ENCODE measurements around the gene U2SURP.

U2SURP gene

GRCh38 chr3:143001369-143002082, at the start of gene U2SURP:
Gene U2SURP, plus strand, starts transcription at chr3:143001570. Its CDS starts 59 bp downstream, at chr3:143001629.
- in situ Hi-C loops (cut with HindIII; ENCODE audit: low sequenced_read_pairs) = loop anchor here (25.0 kb wide), 1 partner anchor 414 kb away; the partner anchor contains the start of genes ATR and PLS1

GRCh38 chr3:142951794-142952193, 49.6 kb upstream of the U2SURP start:
- in situ Hi-C loops (cut with HindIII; ENCODE audit: low sequenced_read_pairs) = no loop called here

GRCh38 chr3:142952272-142953193, 48.8 kb upstream of the U2SURP start:
- in situ Hi-C loops (cut with HindIII; ENCODE audit: low sequenced_read_pairs) = no loop called here

DNA sequence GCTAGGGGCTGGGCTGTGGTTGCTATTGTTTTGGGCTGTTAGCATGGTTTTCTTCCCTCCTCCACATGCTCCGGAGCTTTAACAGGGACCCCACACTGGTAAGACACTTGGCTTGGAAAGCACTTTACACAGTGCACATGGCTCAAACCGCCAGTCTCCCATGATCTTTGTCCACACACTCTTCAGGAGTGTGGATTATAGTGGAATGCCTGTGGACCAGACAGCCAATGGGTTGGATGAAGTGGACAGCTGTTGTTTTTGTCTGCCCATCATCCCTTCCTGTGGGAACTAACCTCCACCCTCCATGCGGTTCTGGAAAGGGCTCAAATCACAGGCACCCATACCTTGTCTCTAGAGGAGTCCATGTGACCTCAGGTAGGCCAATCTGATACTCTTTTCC, 47.9 kb upstream of the U2SURP start:
- in situ Hi-C loops (cut with HindIII; ENCODE audit: low sequenced_read_pairs) = no loop called here

DNA sequence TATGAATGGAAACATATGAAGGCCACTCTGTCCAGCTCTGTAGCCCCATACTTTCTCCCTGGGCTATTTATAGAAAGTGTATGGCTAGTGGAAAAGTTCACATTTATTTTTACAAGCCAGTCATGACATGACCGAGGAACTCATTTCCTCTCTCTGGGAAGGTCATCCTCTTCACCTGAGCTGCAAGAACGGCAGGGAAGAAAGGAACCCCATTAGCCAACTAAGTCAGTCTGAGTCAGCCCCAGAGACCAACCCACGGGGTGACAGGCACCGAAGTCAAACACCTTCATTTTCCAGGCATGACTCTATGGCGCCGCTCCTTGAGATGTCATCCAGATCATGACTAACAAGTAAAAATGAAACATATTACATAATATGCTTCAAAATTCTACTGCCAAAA, 42.7 kb upstream of the U2SURP start:
- in situ Hi-C loops (cut with HindIII; ENCODE audit: low sequenced_read_pairs) = no loop called here

- in situ Hi-C loops (cut with HindIII; ENCODE audit: low sequenced_read_pairs) = no loop called here
Measured at GRCh38 chr3:142960322-142960850, 41.0 kb upstream of the U2SURP start.

- in situ Hi-C loops (cut with HindIII; ENCODE audit: low sequenced_read_pairs) = no loop called here
Measured at GRCh38 chr3:142961539-142961938, 39.8 kb upstream of the U2SURP start.

DNA sequence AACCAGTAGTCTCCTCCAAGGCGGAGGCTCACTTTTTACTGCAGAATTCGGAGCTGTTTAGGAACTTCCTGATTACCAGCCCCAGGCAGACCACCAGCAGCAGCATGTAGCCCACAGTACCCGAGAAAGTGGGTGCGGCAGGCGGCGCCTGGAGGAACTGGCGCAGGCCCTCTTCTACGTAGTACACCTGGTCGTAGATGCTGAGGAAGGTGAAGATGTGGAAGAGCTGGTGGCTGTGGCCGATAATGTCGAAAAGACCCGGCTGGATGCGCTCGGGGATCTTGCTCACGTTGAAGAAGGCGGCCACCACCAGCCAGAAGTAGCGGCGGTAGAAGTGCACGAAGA, 39.2 kb upstream of the U2SURP start:
- in situ Hi-C loops (cut with HindIII; ENCODE audit: low sequenced_read_pairs) = no loop called here

- in situ Hi-C loops (cut with HindIII; ENCODE audit: low sequenced_read_pairs) = no loop called here
Measured at GRCh38 chr3:142962520-142963233, 38.7 kb upstream of the U2SURP start.

DNA sequence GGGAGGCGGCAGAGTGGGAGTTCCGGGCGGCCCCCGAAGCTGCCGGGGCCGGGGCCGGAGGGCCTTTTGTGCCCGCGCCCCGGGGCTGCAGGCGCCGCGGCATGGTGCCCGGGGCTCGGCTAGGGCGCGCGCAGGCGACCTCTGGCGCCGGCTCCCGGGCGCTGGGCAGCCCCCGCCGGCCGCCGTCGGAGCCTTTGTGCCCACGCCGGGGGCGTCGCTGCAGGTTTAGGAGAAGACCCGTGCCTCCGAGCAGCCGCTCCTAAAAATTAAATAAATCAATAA, 38.2 kb upstream of the U2SURP start:
- in situ Hi-C loops (cut with HindIII; ENCODE audit: low sequenced_read_pairs) = no loop called here

GRCh38 chr3:142963516-142964448, 37.6 kb upstream of the U2SURP start, which contains the start of gene PAQR9:
Gene PAQR9, minus strand, starts transcription at chr3:142963674. Its CDS starts 338 bp downstream, at chr3:142963336.
- in situ Hi-C loops (cut with HindIII; ENCODE audit: low sequenced_read_pairs) = no loop called here

DNA sequence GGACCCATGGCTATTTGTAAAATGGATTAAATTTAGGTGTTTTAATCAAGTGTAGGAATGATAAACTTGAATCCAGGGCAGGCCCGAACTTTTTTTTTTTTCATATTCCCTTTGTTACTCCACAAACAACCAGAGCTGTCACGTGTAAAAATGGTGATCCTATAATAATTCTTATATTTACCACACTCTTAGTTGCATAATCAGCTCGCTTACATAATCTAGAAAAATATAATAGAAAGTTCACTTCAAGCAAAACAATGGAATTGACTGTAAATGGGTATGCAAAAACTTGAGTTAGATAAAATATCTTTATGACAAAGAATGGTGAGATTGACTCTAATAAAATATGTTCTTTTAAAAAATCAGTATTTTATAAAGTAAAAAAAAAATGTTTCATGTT, 35.8 kb upstream of the U2SURP start:
- in situ Hi-C loops (cut with HindIII; ENCODE audit: low sequenced_read_pairs) = no loop called here

DNA sequence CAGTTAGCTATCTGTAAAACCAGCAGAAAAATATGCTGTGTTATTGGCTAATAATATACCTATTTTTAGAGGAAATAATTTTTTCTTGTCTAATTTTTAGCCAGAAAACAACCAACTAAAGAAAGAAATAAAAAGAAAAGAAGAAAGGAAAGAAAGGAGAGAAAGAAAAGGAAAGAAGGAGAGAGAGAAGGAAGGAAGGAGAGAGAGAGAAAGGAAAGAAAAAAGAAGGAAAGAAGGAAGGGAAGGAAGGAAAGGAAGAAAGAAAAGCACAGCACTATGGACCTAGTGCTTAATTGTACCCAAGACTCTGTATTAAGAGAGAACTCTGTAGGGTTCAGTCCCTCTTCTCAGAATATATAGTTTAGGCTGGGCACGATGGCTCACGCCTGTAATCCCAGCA, 34.6 kb upstream of the U2SURP start:
- in situ Hi-C loops (cut with HindIII; ENCODE audit: low sequenced_read_pairs) = no loop called here

DNA sequence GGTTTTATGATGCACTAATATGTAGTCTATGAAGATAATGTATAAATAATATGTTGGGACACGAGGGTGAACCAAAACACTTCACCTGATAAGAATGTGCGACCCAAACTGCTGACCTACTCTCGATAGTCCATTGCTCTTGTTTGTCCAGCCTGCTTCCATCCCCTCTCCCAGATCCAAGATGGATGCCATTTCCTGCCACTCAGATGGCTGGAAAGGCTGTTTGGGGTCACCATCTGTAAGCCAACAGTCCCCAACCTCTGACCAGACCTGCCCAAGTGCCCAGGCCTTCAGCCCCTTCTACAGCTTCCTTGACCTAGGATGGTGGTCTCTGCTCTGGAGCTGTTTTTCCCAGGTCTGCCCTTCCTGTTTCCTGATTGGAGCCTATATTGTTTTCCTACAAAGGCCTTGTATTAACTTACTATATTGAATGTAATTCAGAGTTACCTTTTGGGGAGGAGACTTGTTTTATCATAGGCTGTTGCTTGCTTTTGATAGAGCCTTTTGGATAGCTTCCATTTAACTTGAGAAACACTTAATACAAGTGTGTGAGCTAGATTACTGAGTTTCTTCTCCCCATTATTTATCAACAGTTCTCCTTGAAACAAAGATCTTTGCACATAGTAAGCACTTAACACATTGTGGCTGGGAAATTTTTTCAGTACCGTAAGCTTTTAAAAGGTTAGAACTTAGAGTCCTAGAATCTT, 32.9 kb upstream of the U2SURP start:
- in situ Hi-C loops (cut with HindIII; ENCODE audit: low sequenced_read_pairs) = no loop called here

DNA sequence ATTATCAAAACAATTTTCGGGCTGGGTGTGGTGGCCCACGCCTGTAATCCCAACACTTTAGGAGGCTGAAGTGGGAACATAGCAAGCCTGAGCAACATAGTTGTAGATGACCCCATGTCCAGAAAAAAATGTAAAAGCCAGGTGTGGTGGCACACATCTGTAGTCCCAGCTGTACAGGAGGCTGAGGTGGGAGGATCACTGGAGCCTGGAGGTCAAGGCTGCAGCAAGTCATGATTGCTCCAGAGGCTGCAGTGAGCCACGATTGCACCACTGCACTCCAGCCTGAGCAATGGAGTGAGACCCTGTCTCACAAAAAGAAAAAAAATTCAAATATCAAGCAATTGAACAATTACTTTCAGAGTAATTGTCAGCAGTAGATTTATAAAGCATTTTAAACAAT, 29.9 kb upstream of the U2SURP start:
- in situ Hi-C loops (cut with HindIII; ENCODE audit: low sequenced_read_pairs) = no loop called here

DNA sequence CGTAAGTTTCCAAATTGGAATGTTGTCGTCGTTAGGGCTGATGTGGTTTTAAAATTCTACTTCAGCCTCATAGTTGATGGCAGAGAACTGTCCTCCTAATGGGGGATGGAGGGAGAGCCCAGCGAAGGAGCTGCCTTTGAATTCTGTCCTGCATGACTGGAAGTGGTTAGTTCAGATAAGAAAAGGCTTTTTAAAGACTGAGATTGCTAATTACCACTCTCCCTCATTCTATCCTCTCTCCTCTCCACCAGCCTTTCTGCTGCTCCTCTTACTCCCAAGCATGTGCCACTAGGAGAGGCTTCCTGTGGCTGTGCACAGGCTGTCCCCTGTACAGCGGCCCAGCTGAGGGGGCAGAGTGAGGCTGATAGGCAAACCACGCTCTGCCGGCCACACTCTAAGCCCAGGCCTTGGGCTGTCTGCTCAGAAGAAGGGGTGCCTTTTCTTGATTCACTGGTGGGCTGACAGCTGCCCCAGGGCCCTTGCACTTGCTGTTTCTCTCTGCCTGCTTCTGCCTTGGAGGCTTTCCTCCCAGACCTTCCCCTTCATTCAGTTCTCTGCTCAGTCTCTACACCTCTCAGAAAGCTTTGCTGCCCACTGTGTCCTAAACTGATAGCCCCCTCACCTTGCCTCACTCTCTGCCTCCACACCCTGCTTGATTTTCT, 29.1 kb upstream of the U2SURP start:
- in situ Hi-C loops (cut with HindIII; ENCODE audit: low sequenced_read_pairs) = no loop called here

- in situ Hi-C loops (cut with HindIII; ENCODE audit: low sequenced_read_pairs) = no loop called here
Measured at GRCh38 chr3:142973217-142974009, 28.0 kb upstream of the U2SURP start.

DNA sequence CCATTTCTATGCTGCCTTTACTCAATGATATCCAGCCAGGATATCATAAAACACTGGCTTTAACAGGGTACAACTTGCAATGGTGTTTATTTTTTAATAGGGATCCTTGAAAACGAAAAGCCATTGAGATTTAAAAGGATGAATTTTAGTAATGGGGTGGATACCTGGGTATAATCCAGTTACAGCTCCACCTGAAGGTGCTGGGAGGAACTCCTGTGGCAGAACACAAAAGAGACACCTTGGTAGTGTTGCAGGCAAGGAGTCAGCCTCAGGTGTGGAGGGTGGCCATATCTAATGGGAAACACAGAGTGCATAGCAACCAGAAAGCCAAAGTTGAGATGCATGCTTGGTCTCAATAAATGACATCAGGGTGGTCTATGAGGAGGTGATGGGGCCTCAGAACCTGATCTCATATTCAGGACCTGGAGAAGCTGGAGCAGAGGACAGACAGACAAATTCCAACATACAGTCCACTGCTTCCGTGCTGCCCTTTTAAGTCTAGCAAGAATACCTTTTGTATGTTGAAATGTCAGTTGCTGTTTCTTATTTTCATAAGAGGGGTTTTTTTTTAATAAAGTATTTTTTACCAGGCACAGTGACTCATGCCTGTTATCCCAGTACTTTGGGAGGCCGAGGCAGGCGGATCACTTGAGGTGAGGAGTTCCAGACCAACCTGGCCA, 25.9 kb upstream of the U2SURP start:
- in situ Hi-C loops (cut with HindIII; ENCODE audit: low sequenced_read_pairs) = loop anchor here (25.0 kb wide), 1 partner anchor 138 kb away; no protein-coding TSS in a partner anchor

All from endothelial cell of hepatic sinusoid (primary cell).